Fibroblast of the conjunctiva (primary cell): ENCODE results near the gene FAM20C.
"Not testable (repeated sequence)": the region's sequence is repeated elsewhere in the genome, so short reads cannot be mapped to it uniquely, and the experiment has no call there.

Source experiments
- DNase-seq: peaks from one replicate; pipeline ENCODE4 v3.0.0-alpha.2; 2010; ENCODE audit warnings: low read depth

Gene FAM20C

DNA sequence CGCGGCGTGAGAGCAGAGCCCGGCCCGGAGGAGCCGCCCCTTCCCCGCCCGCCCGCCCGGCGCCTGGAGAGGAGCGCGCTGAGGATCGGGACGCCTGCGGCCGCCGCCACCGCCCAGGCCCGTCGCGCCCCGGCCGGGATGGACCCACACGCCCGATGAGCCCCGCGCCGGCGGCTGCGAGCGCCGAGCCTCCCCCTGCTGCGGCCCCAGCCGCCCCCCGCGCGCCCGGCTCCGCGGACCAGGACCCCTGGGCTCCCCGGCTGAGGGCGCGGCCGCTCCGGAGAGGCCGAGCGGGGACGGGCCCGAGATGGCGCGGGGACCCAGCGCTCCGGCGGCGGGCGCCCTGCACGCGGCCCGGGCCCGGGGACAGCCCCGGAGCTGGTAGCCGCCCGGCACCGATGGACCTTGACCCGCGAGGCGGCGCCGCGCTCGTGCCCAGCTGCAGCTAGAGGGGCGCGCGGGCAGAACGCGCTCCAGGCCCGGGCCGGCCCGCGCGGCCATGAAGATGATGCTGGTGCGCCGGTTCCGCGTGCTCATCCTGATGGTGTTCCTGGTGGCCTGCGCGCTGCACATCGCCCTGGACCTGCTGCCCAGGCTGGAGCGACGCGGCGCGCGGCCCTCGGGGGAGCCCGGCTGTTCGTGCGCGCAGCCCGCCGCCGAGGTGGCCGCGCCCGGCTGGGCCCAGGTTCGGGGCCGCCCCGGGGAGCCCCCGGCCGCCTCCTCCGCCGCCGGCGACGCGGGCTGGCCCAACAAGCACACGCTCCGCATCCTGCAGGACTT is 520 bp downstream of the FAM20C start:
- no peak for DNase-seq

DNA sequence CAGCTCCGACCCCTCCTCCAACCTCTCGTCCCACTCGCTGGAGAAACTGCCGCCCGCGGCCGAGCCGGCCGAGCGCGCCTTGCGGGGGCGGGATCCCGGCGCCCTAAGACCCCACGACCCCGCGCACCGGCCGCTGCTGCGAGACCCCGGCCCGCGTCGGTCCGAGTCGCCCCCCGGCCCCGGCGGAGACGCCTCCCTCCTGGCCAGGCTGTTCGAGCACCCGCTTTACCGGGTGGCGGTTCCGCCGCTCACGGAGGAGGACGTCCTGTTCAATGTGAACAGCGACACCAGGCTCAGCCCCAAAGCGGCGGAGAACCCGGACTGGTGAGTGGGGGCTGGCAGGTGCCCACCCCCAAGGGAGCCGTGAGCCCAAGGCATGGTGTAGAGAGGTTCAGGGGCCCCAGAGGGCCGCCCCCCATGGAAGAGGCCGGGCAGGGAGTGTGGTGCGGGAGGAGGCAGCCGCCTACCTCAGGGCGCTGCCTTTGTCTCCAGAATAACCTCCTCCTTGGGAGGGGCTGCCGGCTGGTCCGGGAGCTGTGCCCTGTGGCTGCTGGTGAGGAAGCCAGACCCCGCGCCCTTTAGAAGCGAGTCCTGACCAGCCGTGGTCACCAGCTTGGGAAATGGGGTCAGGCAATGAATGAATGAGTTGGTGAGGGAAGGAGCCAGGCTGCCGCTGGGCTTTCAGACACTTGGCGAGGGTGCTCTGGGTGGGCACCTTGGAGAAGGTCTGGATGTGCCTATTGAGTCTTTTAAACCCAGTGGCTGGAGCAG is 1.3 kb downstream of the FAM20C start:
- no peak for DNase-seq

DNA sequence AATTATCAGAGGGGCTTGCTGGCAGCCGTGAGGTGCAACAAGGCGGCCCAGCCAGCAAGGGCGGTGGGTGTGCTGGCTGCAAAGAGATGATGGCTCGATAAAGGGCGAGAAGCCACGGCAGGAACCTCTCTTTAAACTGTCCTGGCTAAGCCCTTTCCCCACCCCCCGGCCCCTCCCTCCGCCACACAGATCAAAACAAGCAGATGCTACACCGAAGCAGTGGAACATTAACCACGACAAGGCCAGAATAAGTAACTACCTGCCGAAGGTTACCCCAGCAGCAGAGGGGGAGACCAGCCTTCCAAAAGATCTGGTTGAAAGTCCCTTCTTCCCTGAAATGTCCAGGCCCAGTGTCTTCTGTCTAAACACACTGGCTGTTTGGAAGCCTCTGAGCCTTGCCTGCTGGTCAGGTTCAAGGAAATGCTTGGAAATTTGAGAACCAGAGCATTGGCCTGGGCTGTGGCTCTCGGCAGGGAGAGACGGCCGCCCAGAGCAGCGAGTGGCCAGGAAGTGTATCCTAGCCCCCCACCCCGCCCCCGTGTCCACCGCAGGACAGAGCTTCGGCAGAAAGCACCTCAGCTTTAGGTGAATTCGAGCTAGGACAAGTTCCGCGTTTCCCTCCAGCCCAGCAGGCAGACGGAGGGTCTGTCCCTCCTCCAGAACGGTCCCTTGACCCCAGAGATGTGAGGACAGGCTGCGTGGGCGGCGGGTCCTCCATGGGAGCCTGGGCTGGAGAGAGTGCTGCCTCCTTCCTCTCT is 2.1 kb downstream of the FAM20C start:
- no peak for DNase-seq

- peak; percentile 17 for DNase-seq
These were observed 2.8 kb downstream of the FAM20C start for GRCh38 chr7:195010-195829.

GRCh38 chr7:195830-196128 is 3.4 kb downstream of the FAM20C start:
- no peak for DNase-seq

DNA sequence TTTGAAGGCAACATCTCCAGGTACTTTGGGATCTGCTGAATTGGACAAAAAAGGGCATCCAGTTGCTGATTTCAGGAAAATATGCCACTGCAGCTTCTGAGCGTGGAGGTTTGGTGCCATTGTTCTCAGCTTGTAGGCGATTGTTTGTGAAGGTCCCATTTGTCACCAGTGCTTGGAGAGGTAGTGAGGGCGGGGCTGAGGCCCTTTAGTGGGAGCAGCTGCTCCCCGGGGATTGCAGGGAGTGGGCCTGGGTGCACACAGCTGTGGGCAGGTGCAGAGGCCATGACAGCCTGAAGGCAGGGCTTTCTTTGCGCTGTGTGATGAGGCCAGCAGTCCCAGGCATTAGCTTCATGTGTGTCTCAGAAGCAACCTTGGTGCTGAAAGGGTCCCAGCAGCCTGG is 3.9 kb downstream of the FAM20C start:
- DNase-seq = no peak

- DNase-seq = no peak
These were observed 4.5 kb downstream of the FAM20C start for GRCh38 chr7:196778-197321.

GRCh38 chr7:197413-198335 is 5.3 kb downstream of the FAM20C start:
- no peak for DNase-seq

- DNase-seq = no peak
These were observed 7.3 kb downstream of the FAM20C start for GRCh38 chr7:199483-200249.

GRCh38 chr7:200290-200689 is 7.9 kb downstream of the FAM20C start:
- DNase-seq = no peak

GRCh38 chr7:200704-201103 is 8.3 kb downstream of the FAM20C start:
- DNase-seq = no peak

- no peak for DNase-seq
These were observed 12.0 kb downstream of the FAM20C start for GRCh38 chr7:204326-204725.

GRCh38 chr7:205115-206010 is 13.0 kb downstream of the FAM20C start:
- no peak for DNase-seq

DNA sequence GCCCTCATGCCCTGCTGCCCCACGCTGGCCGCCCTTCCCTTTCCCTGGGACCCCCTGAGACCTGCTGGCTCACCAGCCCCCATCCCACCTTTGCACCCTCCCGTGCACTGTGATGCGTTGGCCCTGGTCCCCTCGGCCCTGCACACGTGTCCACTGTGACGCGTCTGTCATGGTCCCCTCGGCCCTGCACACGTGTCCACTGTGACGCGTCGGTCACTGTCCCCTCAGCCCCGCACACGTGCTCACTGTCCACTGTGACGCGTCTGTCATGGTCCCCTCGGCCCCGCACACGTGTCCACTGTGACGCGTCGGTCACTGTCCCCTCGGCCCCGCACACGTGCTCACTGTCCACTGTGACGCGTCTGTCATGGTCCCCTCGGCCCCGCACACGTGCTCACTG is 14.0 kb downstream of the FAM20C start:
- not testable (repeated sequence) for DNase-seq

DNA sequence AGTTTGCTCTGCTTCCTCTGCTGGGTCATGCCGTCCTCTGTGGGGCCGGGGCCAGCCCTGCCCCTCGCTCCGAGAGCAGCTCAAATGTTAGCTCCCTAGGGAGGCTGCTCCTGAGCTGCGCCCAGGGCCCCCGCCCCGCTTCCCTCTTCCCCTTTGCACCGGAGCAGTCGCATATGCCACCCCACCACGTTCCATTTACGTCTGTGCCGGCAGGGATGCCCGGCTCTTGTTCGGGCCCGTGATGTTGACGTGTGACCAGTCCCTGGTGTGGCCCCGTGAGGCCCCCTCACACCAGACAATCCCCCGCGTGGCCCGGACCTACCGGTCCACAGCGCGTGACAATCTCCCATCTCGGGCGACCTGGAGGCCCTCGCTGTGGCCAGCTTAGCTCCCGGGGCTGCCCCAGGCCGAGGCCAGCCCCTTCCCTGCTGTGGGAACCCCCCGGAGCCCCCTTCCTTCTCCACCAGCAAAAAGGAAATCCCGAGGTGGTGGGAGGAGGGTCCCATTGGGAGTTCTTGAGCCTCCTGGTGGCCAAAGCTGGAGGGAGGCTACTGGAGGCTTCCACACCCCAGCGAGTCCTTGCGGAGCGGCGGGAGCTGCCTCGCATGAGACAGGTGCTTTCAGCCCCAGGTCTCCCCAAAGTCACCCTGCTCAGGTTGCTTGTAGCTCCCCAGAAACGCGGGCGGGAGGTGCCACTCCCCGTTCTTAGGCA is 15.2 kb downstream of the FAM20C start:
- no peak for DNase-seq

- DNase-seq = no peak
These were observed 15.8 kb downstream of the FAM20C start for GRCh38 chr7:208130-208673.

- no peak for DNase-seq
These were observed 16.4 kb downstream of the FAM20C start for GRCh38 chr7:208816-209215.

- DNase-seq = no peak
These were observed 17.0 kb downstream of the FAM20C start for GRCh38 chr7:209416-209815.
